Keratinocyte (primary cell): ENCODE data around the gene EXD2.

Experiments used
- EZH2 ChIP-seq: IDR thresholded peaks from one replicate; pipeline ENCODE4 v1.6.1; 2012; ENCODE audit warnings: inconsistent platforms, mild to moderate bottlenecking, low read length, moderate library complexity
- TF ChIP-seq, protein P1 (sequence below), 3 experiments: IDR thresholded peaks in 1 of 3; conservative IDR thresholded peaks in 1 of 3; optimal IDR thresholded peaks in 1 of 3; 2 replicates in 2 of 3; 3 replicates in 1 of 3; pipeline versions ENCODE3 to v1.5.1; 2011; ENCODE audit warnings: low read length in 3 of 3, mild to moderate bottlenecking in 3 of 3, moderate library complexity in 2 of 3, control low read depth in 1 of 3, inconsistent platforms in 1 of 3; ENCODE audit not compliant: insufficient read depth in 2 of 3; ENCODE audit errors: extremely low read depth in 1 of 3

DNA sequence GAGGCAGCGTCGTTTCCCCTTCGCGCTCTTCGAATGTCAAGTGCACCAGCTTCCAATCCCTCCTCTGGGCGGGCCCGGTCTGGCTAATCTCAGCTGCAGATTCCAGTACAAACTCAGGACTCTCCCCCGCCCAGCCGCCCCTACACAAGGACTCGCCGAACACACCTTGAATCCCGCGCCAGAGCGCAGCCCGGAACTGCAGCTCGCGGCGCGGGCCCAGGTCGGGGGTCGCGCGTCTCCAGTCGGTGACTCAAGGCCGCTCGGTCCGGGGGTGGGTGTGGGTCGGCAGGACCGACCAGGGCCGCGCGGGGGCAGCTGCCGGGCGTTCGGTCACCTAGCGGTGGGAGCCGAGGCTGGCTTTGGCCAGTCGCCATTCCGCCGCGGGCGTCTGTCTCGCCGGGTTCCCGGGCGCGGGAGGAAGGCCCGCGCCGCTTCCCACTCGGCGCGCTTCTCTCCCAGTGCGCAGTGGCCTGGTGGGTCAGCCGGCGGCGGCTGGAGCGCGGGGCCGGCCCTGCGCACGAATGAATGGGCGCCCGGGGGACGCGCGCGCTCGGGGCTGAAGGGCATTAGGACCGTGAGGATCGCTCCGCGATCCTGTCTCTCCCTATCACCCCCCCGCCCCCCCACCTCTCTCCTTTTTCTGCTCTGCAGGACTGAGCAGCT, 68.4 kb downstream of the EXD2 start, which contains the start of gene GALNT16:
- TF ChIP-seq, protein P1, sequence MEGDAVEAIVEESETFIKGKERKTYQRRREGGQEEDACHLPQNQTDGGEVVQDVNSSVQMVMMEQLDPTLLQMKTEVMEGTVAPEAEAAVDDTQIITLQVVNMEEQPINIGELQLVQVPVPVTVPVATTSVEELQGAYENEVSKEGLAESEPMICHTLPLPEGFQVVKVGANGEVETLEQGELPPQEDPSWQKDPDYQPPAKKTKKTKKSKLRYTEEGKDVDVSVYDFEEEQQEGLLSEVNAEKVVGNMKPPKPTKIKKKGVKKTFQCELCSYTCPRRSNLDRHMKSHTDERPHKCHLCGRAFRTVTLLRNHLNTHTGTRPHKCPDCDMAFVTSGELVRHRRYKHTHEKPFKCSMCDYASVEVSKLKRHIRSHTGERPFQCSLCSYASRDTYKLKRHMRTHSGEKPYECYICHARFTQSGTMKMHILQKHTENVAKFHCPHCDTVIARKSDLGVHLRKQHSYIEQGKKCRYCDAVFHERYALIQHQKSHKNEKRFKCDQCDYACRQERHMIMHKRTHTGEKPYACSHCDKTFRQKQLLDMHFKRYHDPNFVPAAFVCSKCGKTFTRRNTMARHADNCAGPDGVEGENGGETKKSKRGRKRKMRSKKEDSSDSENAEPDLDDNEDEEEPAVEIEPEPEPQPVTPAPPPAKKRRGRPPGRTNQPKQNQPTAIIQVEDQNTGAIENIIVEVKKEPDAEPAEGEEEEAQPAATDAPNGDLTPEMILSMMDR (optimal IDR thresholded peaks at IDR 0.05 in 1 of 3, IDR thresholded peaks at IDR 0.05 in 1 of 3, conservative IDR thresholded peaks at IDR 0.05 in 1 of 3; ENCODE audit: extremely low read depth in 1 of 3, insufficient read depth in 2 of 3, low read length in 3 of 3): no peak
- TF ChIP-seq EZH2: peak; percentile 88
